NCI-H2081 treated with DMSO at 0.1 percent for 48 hours (cell line): ENCODE measurements around the gene C6orf52.
"Not testable (repeated sequence)": the region's sequence is repeated elsewhere in the genome, so short reads cannot be mapped to it uniquely, and the experiment has no call there.

Source experiments
- DNase-seq: peaks from one replicate; lab custom pipeline; 2025; lab: John Stamatoyannopoulos, UW

The C6orf52 gene

GRCh38 chr6:10695086-10695657, 756 bp upstream of the C6orf52 start:
- DNase-seq: no peak

DNA sequence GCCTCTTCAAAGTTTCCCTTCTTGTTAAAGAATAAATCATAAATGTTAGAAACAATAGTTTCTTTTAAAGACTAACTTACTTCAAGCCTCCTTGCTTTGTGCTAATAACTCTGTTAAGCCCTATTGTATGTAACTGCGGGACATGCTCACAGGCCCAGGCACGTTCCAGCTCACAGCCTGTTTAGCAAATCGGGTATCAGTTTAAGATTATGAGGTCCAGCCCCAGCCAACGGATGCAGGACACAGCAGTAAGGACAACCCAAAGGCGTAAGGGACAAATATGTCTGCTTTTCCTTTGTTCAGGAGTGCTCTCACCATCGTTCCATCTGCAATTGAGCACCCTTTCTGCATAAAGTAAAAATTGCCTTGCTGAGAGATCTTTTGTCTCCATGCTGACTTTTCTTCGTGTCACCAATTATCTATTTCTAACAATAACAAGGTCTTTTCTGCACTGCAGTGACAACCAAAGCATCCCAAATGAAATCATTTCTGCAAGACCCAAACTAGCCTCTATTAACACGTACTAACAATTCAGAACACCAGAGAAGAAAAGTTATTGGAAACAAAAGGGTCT, 1.4 kb downstream of the C6orf52 start:
- DNase-seq: no peak

GRCh38 chr6:10690651-10691445, 3.6 kb downstream of the C6orf52 start:
- peak; percentile 8 for DNase-seq

DNA sequence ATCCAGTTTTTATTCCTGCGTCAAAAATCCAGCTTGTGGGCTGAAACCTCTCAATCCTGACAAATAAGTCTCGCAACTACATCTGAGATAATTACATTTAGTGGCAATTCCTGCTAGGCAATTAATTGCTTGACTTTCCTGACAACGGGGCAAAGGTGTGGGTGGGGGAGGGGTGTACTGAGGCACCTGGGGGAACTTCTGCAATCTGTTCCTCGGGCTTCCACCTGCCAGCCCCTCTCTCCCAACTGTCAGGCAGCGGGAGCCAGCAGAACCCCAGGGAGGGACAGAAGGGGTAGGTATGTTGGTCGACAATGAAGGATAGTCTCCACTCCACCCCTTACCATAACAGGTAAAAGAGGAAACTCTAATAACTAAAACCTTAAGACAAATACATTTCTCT, 6.8 kb downstream of the C6orf52 start:
- no peak for DNase-seq

GRCh38 chr6:10686901-10687300, 7.5 kb downstream of the C6orf52 start:
- no peak for DNase-seq

DNA sequence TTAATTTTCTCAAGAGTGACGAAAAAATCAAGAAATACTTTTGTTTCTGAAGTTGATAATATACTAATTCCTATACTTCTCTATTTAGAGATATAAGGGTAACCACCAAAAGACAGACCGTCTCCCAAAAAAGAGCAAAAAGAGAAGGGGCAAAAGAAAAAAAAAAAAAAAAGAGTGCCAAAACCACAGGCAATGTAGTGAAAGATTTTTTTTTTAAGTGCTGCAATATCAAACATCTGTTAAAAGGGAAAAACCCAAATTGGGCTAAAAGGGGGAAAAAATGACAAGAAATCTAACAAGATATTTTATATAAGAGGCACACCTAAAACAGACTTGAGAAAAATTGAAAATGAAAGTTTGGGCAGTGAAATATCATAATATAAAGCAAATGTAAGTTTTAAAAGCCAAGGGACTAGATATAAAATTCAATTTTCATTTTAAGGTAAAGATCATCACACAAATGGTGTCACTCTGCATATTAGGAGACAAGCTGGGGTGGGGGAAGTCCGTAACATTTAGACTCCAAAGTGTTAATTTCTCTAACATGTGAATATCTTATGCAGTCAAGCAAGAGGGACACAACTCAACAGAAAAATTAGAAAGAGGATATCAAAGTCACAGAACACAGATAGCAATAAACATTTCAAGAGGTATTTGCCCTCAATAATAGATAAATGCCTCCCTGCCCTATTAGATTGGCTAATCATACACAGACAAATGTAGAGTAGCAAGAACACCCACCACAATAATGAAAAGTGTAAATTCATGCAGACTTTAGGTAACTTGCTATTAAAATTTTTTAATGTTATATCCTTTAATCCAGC, 9.1 kb downstream of the C6orf52 start:
- DNase-seq: no peak

GRCh38 chr6:10684618-10685017, 9.8 kb downstream of the C6orf52 start:
- DNase-seq: no peak

- DNase-seq: no peak
Observed at GRCh38 chr6:10682355-10682988, 11.9 kb downstream of the C6orf52 start.

- no peak for DNase-seq
Observed at GRCh38 chr6:10681795-10682194, 12.6 kb downstream of the C6orf52 start.

DNA sequence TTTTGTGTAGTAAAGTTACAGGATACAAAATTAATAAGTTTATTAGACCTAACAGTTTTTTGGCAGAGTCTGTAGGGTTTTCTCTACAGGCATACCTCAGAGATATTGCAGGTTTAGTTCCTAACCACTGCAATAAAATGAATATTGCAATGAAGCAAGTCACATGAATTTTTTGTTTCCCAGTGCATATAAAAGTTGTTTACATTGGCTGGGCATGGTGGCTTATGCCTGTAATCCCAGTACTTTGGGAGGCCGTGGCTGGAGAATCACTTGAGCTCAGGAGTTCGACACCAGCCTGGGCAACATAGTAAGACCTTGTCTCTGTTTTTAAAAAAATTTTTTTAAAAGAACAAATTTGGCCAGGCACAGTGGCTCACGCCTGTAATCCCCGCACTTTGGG, 16.0 kb downstream of the C6orf52 start:
- DNase-seq: no peak

DNA sequence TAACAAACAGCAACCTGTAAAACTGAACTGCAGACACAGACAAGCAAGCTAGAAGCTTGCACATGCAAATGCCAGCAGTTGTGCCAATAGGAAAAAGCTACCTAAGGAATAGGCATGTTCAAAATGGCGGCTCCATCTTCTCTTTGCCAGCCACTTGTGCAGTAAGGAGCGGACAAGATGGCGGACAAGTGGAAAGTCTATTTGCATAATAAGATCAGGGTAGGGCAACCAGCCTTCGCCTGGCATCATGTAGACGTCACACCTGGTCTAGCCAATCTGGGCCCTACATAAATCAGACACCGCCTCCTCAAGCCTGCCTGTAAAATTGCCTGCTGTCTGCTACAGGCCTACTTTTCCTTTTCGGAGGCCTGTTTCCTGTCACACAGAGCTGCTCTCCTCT, 18.0 kb downstream of the C6orf52 start:
- no peak for DNase-seq

GRCh38 chr6:10668126-10668917, 26.1 kb downstream of the C6orf52 start:
- DNase-seq: no peak

GRCh38 chr6:10665595-10665994, 28.8 kb downstream of the C6orf52 start:
- DNase-seq: not testable (repeated sequence)

- DNase-seq: no peak
Observed at GRCh38 chr6:10662742-10663141, 31.7 kb downstream of the C6orf52 start.

DNA sequence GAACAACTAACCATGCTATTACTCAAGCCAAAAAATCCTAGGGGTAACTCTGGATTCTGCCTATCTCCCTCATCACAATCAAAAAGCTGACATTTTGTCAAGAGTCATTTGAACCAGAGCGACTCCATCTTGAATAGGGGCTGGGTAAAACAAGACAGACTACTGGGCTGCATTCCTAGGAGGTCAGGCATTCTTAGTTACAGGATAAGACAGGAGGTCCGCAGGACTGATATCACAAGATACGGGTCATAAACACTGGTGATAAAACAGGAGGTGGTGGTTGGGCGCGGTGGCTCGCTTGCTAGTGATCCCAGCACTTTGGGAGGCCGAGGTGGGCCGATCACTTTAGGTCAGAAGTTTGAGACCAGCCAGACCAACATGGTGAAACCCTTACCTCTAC, 32.2 kb downstream of the C6orf52 start:
- DNase-seq: no peak

- not testable (repeated sequence) for DNase-seq
Observed at GRCh38 chr6:10660431-10661191, 33.8 kb downstream of the C6orf52 start.

DNA sequence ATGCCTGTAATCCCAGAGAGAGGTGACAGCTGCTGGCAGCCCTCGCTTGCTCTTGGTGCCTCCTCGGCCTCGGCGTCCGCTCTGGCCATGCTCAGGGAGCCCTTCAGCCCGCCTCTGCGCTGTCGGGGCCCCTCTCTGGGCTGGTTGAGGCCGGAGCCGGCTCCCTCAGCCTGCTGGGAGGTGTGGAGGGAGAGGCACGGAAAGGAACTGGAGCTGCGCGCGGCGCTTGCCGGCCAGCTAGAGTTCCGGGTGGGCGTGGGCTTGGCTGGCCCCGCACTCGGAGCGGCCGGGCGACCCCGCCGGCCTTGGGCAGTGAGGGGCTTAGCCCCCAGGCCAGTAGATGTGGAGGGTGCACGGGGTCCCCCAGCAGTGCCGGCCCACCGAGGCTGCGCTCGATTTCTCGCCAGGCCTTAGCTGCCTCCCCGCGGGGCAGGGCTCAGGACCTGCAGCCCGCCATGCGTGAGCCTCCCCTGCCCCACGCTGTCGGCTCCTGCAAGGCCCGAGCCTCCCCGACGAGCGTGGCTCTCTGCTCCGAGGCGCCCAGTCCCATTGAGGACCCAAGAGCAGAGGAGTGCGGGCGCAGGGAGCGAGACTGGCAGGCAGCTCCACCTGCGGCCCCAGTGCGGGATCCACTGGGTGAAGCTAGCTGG, 34.6 kb downstream of the C6orf52 start:
- no peak for DNase-seq

DNA sequence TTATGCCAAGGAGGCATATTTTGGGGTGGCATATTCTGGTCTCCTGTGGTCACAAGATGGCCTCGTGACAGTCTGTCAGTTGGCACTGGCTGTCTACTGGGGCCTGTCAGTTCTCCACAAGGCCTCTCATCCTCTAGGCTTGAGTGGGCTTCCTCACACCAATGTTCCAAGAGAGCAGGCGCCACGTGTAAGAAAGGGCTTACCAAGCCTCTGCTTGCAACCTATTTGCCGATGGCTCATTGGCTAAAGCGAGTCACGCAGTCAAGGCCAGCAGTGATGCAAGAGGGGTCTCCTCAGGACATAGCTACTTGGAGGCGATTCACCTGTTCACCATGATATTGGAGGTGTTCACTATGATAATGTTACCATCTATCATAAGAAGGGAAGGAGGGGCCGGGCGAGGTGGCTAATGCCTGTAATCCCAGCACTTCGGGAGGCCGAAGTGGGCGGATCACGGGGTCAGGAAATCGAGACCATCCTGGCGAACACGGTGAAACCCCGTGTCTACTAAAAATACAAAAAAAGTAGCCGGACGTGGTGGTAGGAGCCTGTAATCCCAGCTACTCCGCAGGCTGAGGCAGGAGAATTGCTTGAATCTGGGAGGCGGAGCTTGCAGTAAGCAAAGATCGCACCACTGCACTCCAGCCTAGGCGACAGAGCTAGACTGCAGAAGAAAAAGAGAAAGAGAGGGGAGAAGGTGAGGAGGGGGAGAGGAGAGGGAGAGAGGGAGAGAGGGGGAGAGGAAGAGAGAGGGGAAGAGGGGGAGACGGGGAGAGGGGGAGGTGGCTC, 35.3 kb downstream of the C6orf52 start:
- no peak for DNase-seq

DNA sequence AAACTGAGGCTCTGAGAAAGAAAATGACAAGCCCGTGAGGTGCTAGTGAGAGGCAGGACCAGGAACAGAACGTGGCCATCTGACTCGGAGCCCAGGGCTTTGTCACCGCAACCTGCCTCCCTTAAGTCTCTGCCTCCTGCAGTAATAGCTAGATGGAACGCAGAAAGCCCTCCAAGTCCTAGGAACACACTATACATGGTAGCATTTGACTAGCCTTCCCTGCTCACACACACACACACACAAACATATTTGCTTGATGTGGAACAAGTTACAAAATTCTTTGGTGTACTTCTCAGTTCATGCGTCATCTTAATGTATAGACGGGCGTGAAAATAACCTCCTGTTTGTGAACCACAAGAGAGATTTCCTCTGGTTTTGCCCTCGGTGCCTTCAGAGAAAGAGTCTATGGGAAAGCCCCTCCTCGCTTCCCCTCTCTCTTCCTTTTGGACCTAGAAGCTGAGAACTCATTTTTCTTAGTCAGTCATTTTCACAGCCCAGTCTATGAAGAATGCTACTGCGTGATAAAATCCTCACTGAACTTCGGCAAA, 38.8 kb downstream of the C6orf52 start:
- DNase-seq: no peak
